MM.1S (cell line): ENCODE results near the gene ARL6IP6.
A peak's percentile ranks its signal among the peaks of the same experiment; 100 is the strongest.

Experiments
- DNase-seq: peaks from one replicate; pipeline ENCODE4 v3.0.0-alpha.2; 2015
- H2AFZ ChIP-seq: fragments of 300-600 bp; sonication (generic); 2 replicates; pipeline ENCODE4 v1.6.0; 2016; ENCODE audit warnings: antibody characterized with exemption, low read length
- H3F3A ChIP-seq: fragments of 300-600 bp; sonication (generic); 2 replicates; pipeline ENCODE4 v1.6.1; 2016; ENCODE audit warnings: mild to moderate bottlenecking, antibody characterized with exemption, low read length, moderate library complexity, mixed read lengths; ENCODE audit not compliant: insufficient read depth
- H3K27ac ChIP-seq: fragments of 300-600 bp; sonication (generic); 2 replicates; pipeline ENCODE4 v1.5.1; 2016; ENCODE audit warnings: mild to moderate bottlenecking, low read length
- H3K27me3 ChIP-seq: fragments of 300-600 bp; sonication (generic); replicated peaks from 2 replicates; pipeline ENCODE4 v1.6.0; 2016; ENCODE audit warnings: low read length; ENCODE audit not compliant: insufficient read depth
- H3K36me3 ChIP-seq: fragments of 300-600 bp; sonication (generic); replicated peaks from 2 replicates; pipeline ENCODE4 v1.6.1; 2016; ENCODE audit warnings: mild to moderate bottlenecking, low read length, mixed read lengths; ENCODE audit not compliant: insufficient read depth
- H3K4me1 ChIP-seq: fragments of 300-600 bp; sonication (generic); 2 replicates; pipeline ENCODE4 v1.6.1; 2016; ENCODE audit warnings: low read length, mixed read lengths
- H3K4me2 ChIP-seq: fragments of 300-600 bp; sonication (generic); 2 replicates; pipeline ENCODE4 v1.6.0; 2016; ENCODE audit warnings: low read depth, low read length
- H3K4me3 ChIP-seq: fragments of 300-600 bp; sonication (generic); 2 replicates; pipeline ENCODE4 v1.5.1; 2016; ENCODE audit warnings: low read length, mixed read lengths
- H3K79me2 ChIP-seq: fragments of 300-600 bp; sonication (generic); 2 replicates; pipeline ENCODE4 v1.6.1; 2016; ENCODE audit warnings: mixed run types, low read length, mixed read lengths
- H3K9ac ChIP-seq: fragments of 300-600 bp; sonication (generic); 2 replicates; pipeline ENCODE4 v1.6.1; 2016; ENCODE audit warnings: low read length, mixed read lengths
- H3K9me2 ChIP-seq: fragments of 300-600 bp; sonication (generic); replicated peaks from 2 replicates; pipeline ENCODE4 v1.6.1; 2016; ENCODE audit warnings: mild to moderate bottlenecking, low read length, mixed read lengths; ENCODE audit not compliant: insufficient read depth
- H3K9me3 ChIP-seq: fragments of 300-600 bp; sonication (generic); replicated peaks from 2 replicates; pipeline ENCODE4 v1.6.1; 2016; ENCODE audit warnings: mild to moderate bottlenecking, low read length, mixed read lengths; ENCODE audit not compliant: insufficient read depth
- H4K20me1 ChIP-seq: fragments of 300-600 bp; sonication (generic); 2 replicates; pipeline ENCODE4 v1.6.1; 2016; ENCODE audit warnings: mild to moderate bottlenecking, low read length, moderate library complexity, mixed read lengths; ENCODE audit not compliant: insufficient read depth
- EZH2 ChIP-seq: fragments of 300-600 bp; sonication (generic); optimal IDR thresholded peaks from 2 replicates; pipeline ENCODE3; 2017; ENCODE audit warnings: low read depth, mild to moderate bottlenecking, antibody characterized with exemption, low read length, mixed read lengths
- EZH2phosphoT487 ChIP-seq: fragments of 300-600 bp; sonication (generic); IDR thresholded peaks from 2 replicates; pipeline ENCODE4 v1.6.1; 2018; ENCODE audit warnings: antibody characterized with exemption, low read length
- TF ChIP-seq, protein P1 (sequence below): fragments of 300-600 bp; sonication (generic); IDR thresholded peaks from 2 replicates; pipeline ENCODE4 v1.5.1; 2016; ENCODE audit warnings: antibody characterized with exemption, low read length, mixed read lengths

ARL6IP6 gene

GRCh38 chr2:152755029-152755428 lies 36.6 kb downstream of the ARL6IP6 start:
- Histone ChIP-seq H3F3A (no peaks in the 10 kb centered on the region), H3K9ac (no peak overlapping the region), H3K9me3 (no peaks in the 10 kb centered on the region), H3K9me2 (no peaks in the 10 kb centered on the region), H3K36me3 (no peaks in the 10 kb centered on the region), H4K20me1 (no peaks in the 10 kb centered on the region), H2AFZ (no peak overlapping the region), H3K79me2 (no peaks in the 10 kb centered on the region), H3K4me2 (no peak overlapping the region), H3K4me1 (no peaks in the 10 kb centered on the region), H3K4me3 (no peak overlapping the region), H3K27me3 (no peaks in the 10 kb centered on the region), H3K27ac (no peak overlapping the region)
- TF ChIP-seq, protein P1, sequence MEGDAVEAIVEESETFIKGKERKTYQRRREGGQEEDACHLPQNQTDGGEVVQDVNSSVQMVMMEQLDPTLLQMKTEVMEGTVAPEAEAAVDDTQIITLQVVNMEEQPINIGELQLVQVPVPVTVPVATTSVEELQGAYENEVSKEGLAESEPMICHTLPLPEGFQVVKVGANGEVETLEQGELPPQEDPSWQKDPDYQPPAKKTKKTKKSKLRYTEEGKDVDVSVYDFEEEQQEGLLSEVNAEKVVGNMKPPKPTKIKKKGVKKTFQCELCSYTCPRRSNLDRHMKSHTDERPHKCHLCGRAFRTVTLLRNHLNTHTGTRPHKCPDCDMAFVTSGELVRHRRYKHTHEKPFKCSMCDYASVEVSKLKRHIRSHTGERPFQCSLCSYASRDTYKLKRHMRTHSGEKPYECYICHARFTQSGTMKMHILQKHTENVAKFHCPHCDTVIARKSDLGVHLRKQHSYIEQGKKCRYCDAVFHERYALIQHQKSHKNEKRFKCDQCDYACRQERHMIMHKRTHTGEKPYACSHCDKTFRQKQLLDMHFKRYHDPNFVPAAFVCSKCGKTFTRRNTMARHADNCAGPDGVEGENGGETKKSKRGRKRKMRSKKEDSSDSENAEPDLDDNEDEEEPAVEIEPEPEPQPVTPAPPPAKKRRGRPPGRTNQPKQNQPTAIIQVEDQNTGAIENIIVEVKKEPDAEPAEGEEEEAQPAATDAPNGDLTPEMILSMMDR = peak; percentile 17; the same call in 1 of the 2 replicates
- no peak for TF ChIP-seq EZH2
- TF ChIP-seq EZH2phosphoT487 = no peak
- DNase-seq = no peak

GRCh38 chr2:152759290-152760072 lies 41.1 kb downstream of the ARL6IP6 start:
- H3K4me3 ChIP-seq = no peak overlapping the region
- H3K79me2 ChIP-seq = no peaks in the 10 kb centered on the region

GRCh38 chr2:152761214-152761613 lies 42.8 kb downstream of the ARL6IP6 start:
- TF ChIP-seq EZH2 = no peak
- TF ChIP-seq, protein P1 = no peak
- no peak for TF ChIP-seq EZH2phosphoT487
- H3K4me3 ChIP-seq = no peak overlapping the region
- H2AFZ ChIP-seq = no peak overlapping the region
- no peaks in the 10 kb centered on the region for H3K9me2 ChIP-seq
- H4K20me1 ChIP-seq = no peaks in the 10 kb centered on the region
- H3K79me2 ChIP-seq = no peaks in the 10 kb centered on the region
- DNase-seq = no peak
- no peaks in the 10 kb centered on the region for H3F3A ChIP-seq
- no peaks in the 10 kb centered on the region for H3K4me1 ChIP-seq
- no peak overlapping the region for H3K4me2 ChIP-seq
- H3K27me3 ChIP-seq = no peaks in the 10 kb centered on the region
- H3K9ac ChIP-seq = no peak overlapping the region
- no peak overlapping the region for H3K27ac ChIP-seq
- H3K36me3 ChIP-seq = no peaks in the 10 kb centered on the region
- no peaks in the 10 kb centered on the region for H3K9me3 ChIP-seq

More at GRCh38 chr2:152759290-152760072, 41.1 kb downstream of the ARL6IP6 start:
- TF ChIP-seq EZH2phosphoT487 = no peak
- no peak for TF ChIP-seq EZH2
- TF ChIP-seq, protein P1 = no peak
- Histone ChIP-seq H3F3A (no peaks in the 10 kb centered on the region), H3K4me2 (no peak overlapping the region), H2AFZ (no peak overlapping the region), H3K9me2 (no peaks in the 10 kb centered on the region), H3K9ac (no peak overlapping the region), H3K36me3 (no peaks in the 10 kb centered on the region), H3K9me3 (no peaks in the 10 kb centered on the region), H3K4me1 (no peaks in the 10 kb centered on the region), H3K27ac (no peak overlapping the region), H4K20me1 (no peaks in the 10 kb centered on the region), H3K27me3 (no peaks in the 10 kb centered on the region)
- no peak for DNase-seq
